ENCODE data around the gene ZSWIM8.

ZSWIM8 gene

GRCh38 chr10:73780301-73780700, 5.1 kb upstream of the ZSWIM8 start:
- TF ChIP-seq CTCF (IDR thresholded peaks at IDR 0.05; ENCODE audit: low read depth, low read length) = no peak
- peak overlapping the region; percentile 89 for H3K4me3 ChIP-seq (ENCODE audit: low read depth, low read length)
- no peak for DNase-seq
- H3K36me3 ChIP-seq = peaks cover 9% of the 10 kb centered on the region
- H3K27me3 ChIP-seq = no peaks in the 10 kb centered on the region
- H3K9me3 ChIP-seq = no peaks in the 10 kb centered on the region
- H3K4me1 ChIP-seq = peaks cover under 1% of the 10 kb centered on the region

- Histone ChIP-seq H3K4me3 (ENCODE audit: low read depth, low read length) (peak overlapping the region; percentile 89), H3K4me1 (no peaks in the 10 kb centered on the region; the same call in 1 of the 2 replicates), H3K27me3 (no peaks in the 10 kb centered on the region), H3K9me3 (no peaks in the 10 kb centered on the region), H3K36me3 (peaks cover 5% of the 10 kb centered on the region)
- TF ChIP-seq CTCF (IDR thresholded peaks at IDR 0.05; ENCODE audit: low read depth, low read length) = no peak
- no peak for DNase-seq
These were observed 4.4 kb upstream of the ZSWIM8 start for GRCh38 chr10:73780966-73781365.

GRCh38 chr10:73781548-73781878, 3.9 kb upstream of the ZSWIM8 start:
- TF ChIP-seq CTCF (IDR thresholded peaks at IDR 0.05; ENCODE audit: low read depth, low read length) = no peak
- DNase-seq = no peak
- H3K36me3 ChIP-seq = peaks cover 5% of the 10 kb centered on the region
- H3K4me3 ChIP-seq (ENCODE audit: low read depth, low read length) = peak overlapping the region; percentile 89
- H3K4me1 ChIP-seq = no peaks in the 10 kb centered on the region; the same call in 1 of the 2 replicates
- no peaks in the 10 kb centered on the region for H3K9me3 ChIP-seq
- H3K27me3 ChIP-seq = no peaks in the 10 kb centered on the region

GRCh38 chr10:73781879-73782748, 3.3 kb upstream of the ZSWIM8 start, which contains the start of gene CHCHD1:
TSS of gene CHCHD1 (plus strand) at chr10:73782048. CDS start at chr10:73782076, 28 bp downstream.
- Histone ChIP-seq H3K4me1 (no peaks in the 10 kb centered on the region; the same call in 1 of the 2 replicates), H3K9me3 (no peaks in the 10 kb centered on the region), H3K36me3 (peaks cover 5% of the 10 kb centered on the region), H3K4me3 (ENCODE audit: low read depth, low read length) (peak within 1 kb of the TSS; percentile 89), H3K27me3 (no peaks in the 10 kb centered on the region)
- TF ChIP-seq CTCF (IDR thresholded peaks at IDR 0.05; ENCODE audit: low read depth, low read length) = no peak
- peak; percentile 94 for DNase-seq

- H3K27me3 ChIP-seq = no peaks in the 10 kb centered on the region
- no peaks in the 10 kb centered on the region; the same call in 1 of the 2 replicates for H3K4me1 ChIP-seq
- no peak for DNase-seq
- no peaks in the 10 kb centered on the region for H3K9me3 ChIP-seq
- H3K36me3 ChIP-seq = peaks cover 5% of the 10 kb centered on the region
- no peak for TF ChIP-seq CTCF (IDR thresholded peaks at IDR 0.05; ENCODE audit: low read depth, low read length)
- peak overlapping the region; percentile 89 for H3K4me3 ChIP-seq (ENCODE audit: low read depth, low read length)
These were observed 2.7 kb upstream of the ZSWIM8 start for GRCh38 chr10:73782749-73783085.
